GM19397 (cell line): ENCODE results near the gene EPB41.
"Not testable (repeated sequence)": the region's sequence is repeated elsewhere in the genome, so short reads cannot be mapped to it uniquely, and the experiment has no call there.

ENCODE experiments used
- ATAC-seq: cut with Tn5 transposase; IDR thresholded peaks from one replicate; pipeline ENCODE4 v1.9.1; 2021; ENCODE audit warnings: mild to moderate bottlenecking, moderate library complexity; ENCODE audit not compliant: unreplicated experiment

The EPB41 gene

GRCh38 chr1:29043274-29043965 lies 129.1 kb downstream of the EPB41 start:
- no peak for ATAC-seq

DNA sequence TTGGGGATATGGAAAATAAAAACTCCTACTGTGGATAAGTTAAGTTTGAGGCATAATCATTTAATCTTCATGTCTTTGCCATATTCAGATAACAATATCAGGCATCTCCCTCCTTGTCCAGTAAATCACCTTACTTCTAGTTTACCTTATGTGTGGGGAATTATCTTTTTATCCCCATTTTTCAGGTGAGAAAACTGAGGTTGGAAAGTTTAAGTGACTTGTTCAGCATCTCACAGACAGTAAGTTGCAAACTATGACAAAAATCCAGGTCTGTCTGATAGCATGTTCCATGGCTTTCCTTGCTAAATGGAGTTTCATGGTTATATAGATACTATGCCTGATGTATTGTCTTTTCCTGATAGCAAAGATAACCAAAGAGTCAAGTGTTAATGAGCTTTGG lies 129.6 kb downstream of the EPB41 start:
- no peak for ATAC-seq

GRCh38 chr1:29045663-29046062 lies 131.3 kb downstream of the EPB41 start:
- not testable (repeated sequence) for ATAC-seq

GRCh38 chr1:29047142-29047541 lies 132.8 kb downstream of the EPB41 start:
- no peak for ATAC-seq

GRCh38 chr1:29050166-29050565 lies 135.8 kb downstream of the EPB41 start:
- ATAC-seq: no peak

DNA sequence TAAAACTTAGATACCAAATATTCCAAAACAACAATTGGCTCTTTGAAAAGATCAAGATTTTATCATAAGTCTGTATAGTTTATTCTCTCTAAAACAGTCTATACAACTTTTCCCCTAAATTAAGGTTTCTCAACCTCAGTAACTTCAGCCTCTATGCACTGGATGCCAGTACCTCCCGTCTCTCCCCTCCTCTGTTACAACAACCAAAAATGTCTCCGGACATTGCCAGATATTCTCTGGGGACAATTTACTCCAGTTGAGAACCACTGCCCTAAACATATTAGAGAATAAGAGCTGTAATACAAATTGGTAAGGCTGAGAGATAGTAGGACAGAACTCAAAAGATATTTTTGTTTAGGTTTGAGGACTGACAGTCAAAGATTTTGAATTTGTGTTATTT lies 137.7 kb downstream of the EPB41 start:
- no peak for ATAC-seq

DNA sequence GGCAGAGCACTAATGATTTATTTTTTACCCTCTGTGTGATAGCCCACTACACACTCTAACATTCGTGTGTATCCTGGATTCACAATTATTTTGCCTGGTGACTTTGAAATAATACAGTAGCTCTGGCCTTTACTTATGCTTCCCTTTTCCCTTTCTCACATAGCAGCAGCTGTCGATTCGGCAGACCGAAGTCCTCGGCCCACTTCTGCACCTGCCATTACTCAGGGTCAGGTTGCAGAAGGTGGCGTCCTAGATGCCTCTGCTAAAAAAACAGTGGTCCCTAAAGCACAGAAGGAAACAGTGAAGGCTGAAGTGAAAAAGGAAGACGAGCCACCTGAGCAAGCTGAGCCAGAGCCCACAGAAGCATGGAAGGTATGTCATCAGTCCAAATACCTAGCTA lies 138.6 kb downstream of the EPB41 start:
- no peak for ATAC-seq

DNA sequence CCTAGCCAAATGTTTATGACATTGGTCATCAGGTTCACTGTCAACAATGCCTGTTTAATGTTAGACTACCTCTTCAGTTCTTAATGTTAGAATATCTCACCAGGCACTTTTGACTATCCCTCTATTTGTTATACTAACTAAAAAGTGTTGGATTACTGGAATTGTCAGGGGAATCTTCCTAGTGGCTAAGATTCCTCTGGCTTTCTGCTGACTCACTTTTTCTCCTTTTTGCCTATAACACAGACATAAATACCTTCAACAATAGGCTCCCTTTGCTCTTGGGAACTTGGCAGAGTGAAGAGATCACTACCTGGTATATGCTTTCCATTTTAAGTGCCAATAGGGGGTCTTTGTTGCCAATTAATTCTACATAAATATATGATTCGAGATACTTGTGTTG lies 140.8 kb downstream of the EPB41 start:
- ATAC-seq: no peak

DNA sequence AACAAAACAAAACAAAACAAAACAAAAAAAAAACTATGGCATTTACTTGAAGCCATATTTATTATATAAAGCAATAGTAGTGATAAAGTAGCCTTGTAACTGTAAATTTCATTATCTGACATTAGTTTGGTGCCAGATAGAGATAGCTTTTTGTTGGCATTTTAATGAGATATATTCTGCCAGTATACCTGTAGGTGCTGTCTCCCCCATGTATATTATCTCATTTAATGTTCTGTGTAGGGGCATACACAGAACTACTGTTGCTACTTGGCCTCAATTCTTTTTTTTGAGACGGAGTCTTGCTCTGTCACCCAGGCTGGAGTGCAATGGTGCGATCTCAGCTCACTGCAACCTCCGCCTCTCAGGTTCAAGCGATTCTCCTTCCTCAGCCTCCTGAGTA lies 141.9 kb downstream of the EPB41 start:
- ATAC-seq: no peak

- no peak for ATAC-seq
Observed at GRCh38 chr1:29057700-29058099, 143.3 kb downstream of the EPB41 start.

DNA sequence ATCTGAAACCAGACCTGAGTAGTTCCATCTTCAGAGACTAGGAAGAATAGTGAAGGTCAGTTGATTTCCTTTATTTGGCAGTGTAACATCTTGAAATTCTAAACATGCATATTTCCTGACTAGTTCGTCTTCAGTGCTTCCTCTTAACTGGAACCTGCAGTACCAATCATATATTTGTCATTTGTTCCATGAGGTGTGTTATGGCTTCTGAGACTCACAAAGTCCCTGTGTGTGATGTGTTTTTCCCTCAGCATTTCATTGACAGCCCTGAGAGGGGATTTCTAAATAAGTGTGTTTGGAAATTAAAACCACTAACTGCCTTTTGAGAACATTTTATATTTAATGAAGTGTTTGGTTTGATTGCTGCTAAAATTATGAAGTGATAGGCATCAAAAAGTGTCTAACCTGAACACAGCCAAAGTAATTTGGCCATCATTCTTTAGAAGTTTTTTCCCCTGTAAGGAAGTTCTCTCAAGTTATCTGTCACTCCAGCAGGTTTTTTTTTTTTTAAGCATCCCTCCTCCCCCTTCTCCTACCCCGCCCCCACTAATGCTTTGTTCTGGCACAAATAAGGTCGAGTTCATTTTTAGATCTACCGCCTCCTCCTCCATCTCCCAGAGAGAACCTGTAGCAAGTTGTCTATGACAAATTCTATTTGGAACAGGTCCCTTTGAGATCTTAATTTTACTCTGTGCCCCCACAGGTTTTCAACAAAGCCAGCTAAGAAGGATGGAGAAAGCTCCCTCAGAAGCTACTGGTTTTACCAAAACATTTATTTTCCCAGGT lies 148.0 kb downstream of the EPB41 start:
- ATAC-seq: no peak

- ATAC-seq: no peak
Observed at GRCh38 chr1:29064064-29064463, 149.7 kb downstream of the EPB41 start.

GRCh38 chr1:29077155-29077554 lies 162.8 kb downstream of the EPB41 start:
- ATAC-seq: no peak

GRCh38 chr1:29079916-29080629 lies 165.7 kb downstream of the EPB41 start:
- ATAC-seq: not testable (repeated sequence)

DNA sequence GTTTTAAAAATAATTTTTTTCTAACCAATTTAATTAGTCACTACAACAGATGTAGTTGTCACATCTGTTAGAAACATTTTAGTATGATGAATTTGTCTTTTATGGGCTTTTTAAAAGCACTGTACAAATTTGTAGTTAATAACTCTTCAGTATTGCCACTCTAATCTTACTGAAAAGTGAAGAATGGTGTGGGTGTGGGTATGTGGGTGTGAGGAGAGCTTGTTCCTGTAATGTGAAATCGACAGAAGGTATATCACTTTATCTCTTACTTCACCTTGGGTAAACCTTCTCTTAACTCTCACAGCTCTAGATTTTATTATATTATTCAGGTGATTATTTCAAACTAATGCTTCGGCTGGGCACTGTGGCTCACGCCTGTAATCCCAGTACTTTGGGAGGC lies 166.8 kb downstream of the EPB41 start:
- ATAC-seq: no peak

DNA sequence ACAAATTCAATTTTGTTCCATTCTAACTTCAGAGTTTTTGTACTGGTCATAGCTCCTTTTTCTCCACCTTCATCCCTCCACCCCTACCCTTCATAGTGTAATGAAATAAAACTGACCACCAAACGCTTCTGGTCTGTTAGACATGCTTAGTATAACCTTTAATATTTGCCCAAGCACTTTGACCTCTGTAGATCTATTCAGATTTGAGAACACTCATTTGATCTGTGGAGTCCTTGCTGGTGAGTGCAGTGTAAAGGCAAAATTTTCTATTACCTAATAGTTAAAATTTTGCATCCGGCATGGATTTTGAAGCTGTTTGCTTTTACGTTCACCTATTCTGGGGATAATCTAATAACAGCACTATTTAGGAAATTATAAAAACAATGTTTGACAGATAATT lies 168.2 kb downstream of the EPB41 start:
- ATAC-seq: no peak

GRCh38 chr1:29083317-29084195 lies 169.2 kb downstream of the EPB41 start:
- no peak for ATAC-seq

- no peak for ATAC-seq
Observed at GRCh38 chr1:29084196-29084521, 169.8 kb downstream of the EPB41 start.

- ATAC-seq: no peak
Observed at GRCh38 chr1:29090937-29091618, 176.7 kb downstream of the EPB41 start.

- ATAC-seq: not testable (repeated sequence)
Observed at GRCh38 chr1:29092704-29093103, 178.3 kb downstream of the EPB41 start.
